GM12865 (cell line): ENCODE data around the gene MS4A5.
"Not testable (repeated sequence)": the region's sequence is repeated elsewhere in the genome, so short reads cannot be mapped to it uniquely, and the experiment has no call there.

ENCODE experiments used
- DNase-seq: peaks from one replicate; pipeline ENCODE4 v3.0.0; 2010; ENCODE audit warnings: low read depth
- H3K4me3 ChIP-seq: 2 replicates; pipeline ENCODE4 v1.5.1; 2011; ENCODE audit warnings: mild to moderate bottlenecking, low read depth, low read length, control low read depth
- TF ChIP-seq, protein P1 (sequence below): IDR thresholded peaks from 2 replicates; pipeline ENCODE4 v1.5.1; 2011; ENCODE audit warnings: low read length, control low read depth, low read depth, inconsistent platforms; ENCODE audit not compliant: insufficient read depth; ENCODE audit errors: missing control alignments

Gene MS4A5

DNA sequence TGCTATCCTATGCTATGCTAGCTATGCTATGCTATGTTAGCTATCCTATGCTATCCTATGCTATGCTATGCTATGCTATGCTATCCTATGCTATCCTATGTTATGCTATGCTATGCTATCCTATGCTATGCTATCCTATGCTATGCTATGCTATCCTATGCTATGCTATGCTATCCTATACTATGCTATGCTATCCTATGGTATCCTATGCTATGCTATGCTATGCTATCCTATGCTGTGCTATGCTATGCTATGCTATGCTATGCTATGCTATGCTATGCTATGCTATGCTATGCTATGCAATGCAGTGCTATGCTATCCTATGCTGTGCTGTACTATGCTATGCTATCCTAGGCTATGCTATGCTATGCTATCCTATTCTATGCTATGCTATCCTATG is 17.7 kb downstream of the MS4A5 start:
- DNase-seq = no peak
- TF ChIP-seq, protein P1, sequence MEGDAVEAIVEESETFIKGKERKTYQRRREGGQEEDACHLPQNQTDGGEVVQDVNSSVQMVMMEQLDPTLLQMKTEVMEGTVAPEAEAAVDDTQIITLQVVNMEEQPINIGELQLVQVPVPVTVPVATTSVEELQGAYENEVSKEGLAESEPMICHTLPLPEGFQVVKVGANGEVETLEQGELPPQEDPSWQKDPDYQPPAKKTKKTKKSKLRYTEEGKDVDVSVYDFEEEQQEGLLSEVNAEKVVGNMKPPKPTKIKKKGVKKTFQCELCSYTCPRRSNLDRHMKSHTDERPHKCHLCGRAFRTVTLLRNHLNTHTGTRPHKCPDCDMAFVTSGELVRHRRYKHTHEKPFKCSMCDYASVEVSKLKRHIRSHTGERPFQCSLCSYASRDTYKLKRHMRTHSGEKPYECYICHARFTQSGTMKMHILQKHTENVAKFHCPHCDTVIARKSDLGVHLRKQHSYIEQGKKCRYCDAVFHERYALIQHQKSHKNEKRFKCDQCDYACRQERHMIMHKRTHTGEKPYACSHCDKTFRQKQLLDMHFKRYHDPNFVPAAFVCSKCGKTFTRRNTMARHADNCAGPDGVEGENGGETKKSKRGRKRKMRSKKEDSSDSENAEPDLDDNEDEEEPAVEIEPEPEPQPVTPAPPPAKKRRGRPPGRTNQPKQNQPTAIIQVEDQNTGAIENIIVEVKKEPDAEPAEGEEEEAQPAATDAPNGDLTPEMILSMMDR = no peak

DNA sequence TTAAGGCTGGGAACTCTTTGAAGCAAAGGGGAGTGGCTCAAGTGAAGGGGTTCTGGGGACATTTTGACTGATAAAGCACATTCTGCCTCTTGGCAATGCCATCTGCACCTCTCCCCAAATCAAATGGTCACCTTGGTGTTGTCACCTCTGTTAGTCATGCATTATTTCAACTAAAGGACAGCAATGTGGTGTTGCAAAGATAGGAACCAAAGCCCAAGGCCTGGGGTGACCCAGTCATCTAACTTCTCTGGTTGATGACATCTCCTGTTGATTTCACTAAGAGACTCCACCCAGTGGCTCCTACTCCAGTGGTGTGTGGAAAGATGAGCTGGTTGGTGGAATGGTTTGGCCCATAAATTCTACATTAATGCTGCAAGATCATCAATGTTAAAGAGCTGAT is 18.5 kb downstream of the MS4A5 start:
- TF ChIP-seq, protein P1 = no peak
- DNase-seq = no peak
- no peak overlapping the region for H3K4me3 ChIP-seq

More for the DNA sequence above, 17.7 kb downstream of the MS4A5 start:
- H3K4me3 ChIP-seq = no peak overlapping the region; the same call in 1 of the 2 replicates

DNA sequence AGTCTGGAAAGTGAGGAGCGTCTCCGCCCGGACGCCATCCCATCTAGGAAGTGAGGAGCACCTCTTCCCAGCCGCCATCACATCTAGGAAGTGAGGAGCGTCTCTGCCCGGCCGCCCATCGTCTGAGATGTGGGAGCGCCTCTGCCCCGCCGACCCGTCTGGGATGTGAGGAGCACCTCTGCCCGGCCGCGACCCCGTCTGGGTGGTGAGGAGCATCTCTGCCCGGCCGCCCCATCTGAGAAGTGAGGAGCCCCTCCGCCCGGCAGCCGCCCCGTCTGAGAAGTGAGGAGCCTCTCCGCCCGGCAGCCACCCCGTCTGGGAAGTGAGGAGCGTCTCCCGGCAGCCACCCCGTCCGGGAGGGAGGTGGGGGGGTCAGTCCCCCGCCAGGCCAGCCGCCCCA is 21.8 kb downstream of the MS4A5 start:
- DNase-seq, H3K4me3 ChIP-seq: not testable (repeated sequence)

DNA sequence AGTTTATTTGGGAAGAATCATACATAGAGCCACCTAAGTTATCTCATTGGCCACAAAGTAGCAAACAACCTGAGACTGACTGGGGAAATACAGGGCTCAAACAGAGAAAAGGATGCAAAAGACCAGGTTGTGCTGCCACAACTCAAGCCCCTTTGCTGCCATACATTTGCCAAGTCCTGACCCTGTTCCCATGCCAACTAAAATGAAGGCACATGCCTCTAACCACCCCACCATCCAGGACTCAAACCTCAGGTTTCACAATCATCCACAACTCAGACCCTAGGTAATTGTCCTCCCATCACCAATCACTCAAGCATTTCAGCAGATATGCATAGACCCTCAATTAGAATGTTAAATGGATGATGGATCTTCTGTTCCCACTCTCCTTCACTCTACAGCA is 24.8 kb downstream of the MS4A5 start:
- TF ChIP-seq, protein P1 = no peak
- DNase-seq = peak; percentile 45
- no peak overlapping the region for H3K4me3 ChIP-seq

DNA sequence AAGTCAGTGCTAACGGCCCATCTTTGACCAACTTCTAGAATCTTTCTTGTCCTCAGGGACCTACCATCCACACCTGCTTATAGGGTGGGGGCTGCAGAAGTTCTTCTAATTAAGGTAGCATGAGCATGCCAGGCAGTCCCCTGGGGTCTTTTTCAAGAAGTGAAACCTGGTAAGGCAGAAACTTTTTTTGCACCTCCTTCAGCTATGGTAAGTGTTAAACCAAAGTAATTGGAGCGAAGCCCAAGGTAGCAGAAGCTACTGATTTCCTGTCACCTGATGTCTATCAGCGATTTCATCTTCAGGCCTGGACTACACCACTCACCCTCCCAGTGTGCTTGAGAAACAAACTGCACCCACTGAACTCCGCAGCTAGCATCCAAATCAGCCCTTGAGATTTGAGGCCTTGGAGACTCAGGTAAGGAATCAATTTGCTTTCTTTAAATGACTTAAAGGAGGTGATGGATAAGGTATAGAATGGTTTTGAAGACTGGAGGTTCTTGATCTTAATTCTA is 26.2 kb downstream of the MS4A5 start, which contains the start of gene MS4A1:
Gene MS4A1 (plus strand): TSS at position 317 of the 512 bp plus-strand sequence. CDS start 6,528 bp downstream, outside the sequence.
- DNase-seq = peak; percentile 94
- TF ChIP-seq, protein P1 = no peak
- peak within 1 kb of the TSS; percentile 97 for H3K4me3 ChIP-seq

DNA sequence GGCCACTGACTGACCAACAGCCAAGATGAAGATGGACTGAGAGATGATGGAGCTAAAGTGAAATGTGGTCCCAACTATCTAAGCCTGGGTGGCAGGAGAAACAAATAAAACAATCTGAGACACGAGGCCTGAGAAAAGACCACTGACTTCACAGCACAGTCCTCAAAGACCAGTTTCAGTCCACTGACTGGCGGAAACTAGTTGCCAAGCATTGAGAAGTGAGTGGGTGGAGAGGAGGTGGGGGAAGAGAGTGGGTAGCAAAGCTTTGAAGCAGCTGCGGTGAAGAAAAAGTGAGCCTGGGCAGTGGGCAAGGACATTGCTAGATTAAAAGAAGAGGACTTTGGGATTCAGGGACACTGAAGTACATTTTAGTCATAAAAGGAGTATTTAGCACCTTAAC is 28.2 kb downstream of the MS4A5 start:
- peak overlapping the region; percentile 97 for H3K4me3 ChIP-seq

DNA sequence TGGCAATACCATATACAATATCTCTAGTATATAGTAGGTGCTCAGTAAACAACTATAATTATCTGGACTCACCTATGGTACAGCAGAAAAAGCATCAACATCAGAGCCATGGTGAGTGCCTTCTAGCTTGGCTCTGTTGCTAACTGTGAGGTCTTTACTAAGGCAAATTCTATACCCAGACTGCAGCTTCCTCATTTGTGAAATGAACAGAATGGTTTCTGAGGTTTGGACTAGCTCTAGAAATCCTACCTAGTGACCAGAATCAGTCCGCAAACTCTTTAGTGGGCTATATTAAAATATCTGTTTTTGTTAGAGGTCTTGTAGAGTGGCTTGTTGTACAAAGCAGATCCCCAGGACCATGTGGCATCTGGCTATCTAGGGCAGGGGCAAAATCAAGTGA is 30.0 kb downstream of the MS4A5 start:
- TF ChIP-seq, protein P1 = no peak
- DNase-seq = peak; percentile 58
- H3K4me3 ChIP-seq = peak overlapping the region; percentile 97

More for the DNA sequence above, 28.2 kb downstream of the MS4A5 start:
- TF ChIP-seq, protein P1 = no peak
- peak; percentile 82 for DNase-seq

DNA sequence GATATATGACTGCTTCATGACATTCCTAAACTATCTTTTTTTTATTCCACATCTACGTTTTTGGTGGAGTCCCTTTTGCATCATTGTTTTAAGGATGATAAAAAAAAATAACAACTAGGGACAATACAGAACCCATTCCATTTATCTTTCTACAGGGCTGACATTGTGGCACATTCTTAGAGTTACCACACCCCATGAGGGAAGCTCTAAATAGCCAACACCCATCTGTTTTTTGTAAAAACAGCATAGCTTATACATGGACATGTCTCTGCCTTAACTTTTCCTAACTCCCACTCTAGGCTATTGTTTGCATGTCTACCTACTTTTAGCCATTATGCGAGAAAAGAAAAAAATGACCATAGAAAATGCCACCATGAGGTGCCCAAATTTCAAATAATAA is 39.5 kb downstream of the MS4A5 start:
- TF ChIP-seq, protein P1 = no peak
- H3K4me3 ChIP-seq = no peak overlapping the region
- no peak for DNase-seq
